Heart left ventricle (tissue), 16 donors: Measurements from ENCODE around the gene ESYT3. TPM values are rescaled to one million over a fixed set of nuclear protein-coding genes. Genes with fewer than 3 reads are reported as not detected.
A peak's percentile ranks its signal among the peaks of the same experiment; 100 is the strongest.

Source experiments
- ATAC-seq, 4 donors: fragments of 200-7000 bp; cut with Tn5 transposase; one replicate each; pipeline ENCODE4 v1.9.1; 2020 to 2022; ENCODE audit warnings: moderate library complexity in 4 of 4, mild to moderate bottlenecking in 3 of 4, moderate number of reproducible peaks in 1 of 4
- DNase-seq, 5 donors: peaks; one replicate each; pipeline ENCODE4 v3.0.0-alpha.2; 2020
- H3K27ac ChIP-seq, 12 donors: fragments of 200-600 bp; sonication (generic) in 4 of 12; one replicate each; pipeline versions ENCODE4 v1.5.0 to v1.8.0; 2016 to 2022; ENCODE audit warnings: mild to moderate bottlenecking in 2 of 12
- H3K27me3 ChIP-seq, 9 donors: fragments of 200-600 bp; sonication (generic) in 2 of 9; one replicate each; pipeline versions ENCODE4 v1.5.1 to v1.8.0; 2016 to 2022; ENCODE audit warnings: mild to moderate bottlenecking in 3 of 9
- H3K36me3 ChIP-seq, 9 donors: fragments of 200-600 bp; sonication (generic) in 2 of 9; one replicate each; pipeline versions ENCODE4 v1.5.0 to v1.8.0; 2018 to 2022; ENCODE audit warnings: mild to moderate bottlenecking in 2 of 9
- H3K4me1 ChIP-seq, 12 donors: fragments of 200-600 bp; sonication (generic) in 4 of 12; one replicate each; pipeline versions ENCODE4 v1.5.0 to v1.8.0; 2016 to 2022; ENCODE audit warnings: mild to moderate bottlenecking in 3 of 12
- H3K4me3 ChIP-seq, 12 donors: fragments of 200-600 bp; sonication (generic) in 4 of 12; one replicate each; pipeline versions ENCODE4 v1.5.0 to v1.8.0; 2017 to 2022; ENCODE audit warnings: mild to moderate bottlenecking in 9 of 12, moderate library complexity in 4 of 12
- H3K9me3 ChIP-seq, 12 donors: fragments of 200-600 bp; sonication (generic) in 4 of 12; one replicate each; pipeline versions ENCODE4 v1.5.0 to v1.8.0; 2016 to 2022; ENCODE audit warnings: mild to moderate bottlenecking in 1 of 12
- CTCF ChIP-seq, 12 donors: fragments of 200-600 bp; sonication (generic) in 4 of 12; IDR thresholded peaks; one replicate each; pipeline versions ENCODE4 v1.5.0 to v1.8.0; 2018 to 2022; ENCODE audit warnings: antibody characterized with exemption in 12 of 12, mild to moderate bottlenecking in 5 of 12
- POLR2A ChIP-seq, 2 donors: fragments of 450-650 bp; IDR thresholded peaks; one replicate each; pipeline ENCODE4 v1.6.1; 2017; ENCODE audit warnings: antibody characterized with exemption in 2 of 2, mild to moderate bottlenecking in 2 of 2, moderate library complexity in 2 of 2
- WGBS, 4 donors: extraction: QIAGEN DNeasy Blood & Tissue Kit in 2 of 4; methylation state at CpG; one replicate each; pipeline versions ENCODE4 v1.1.5 to v1.1.7; 2013 to 2018; 5-methylcytosine and 5-hydroxymethylcytosine counted together
- intact Hi-C, 10 donors: fragments of 100-400 bp; cut with DNase I; formaldehyde crosslinking; loops; one replicate each; pipeline versions ENCODE4 v1.11.1 to v1.14.2; 2022
- polyA plus RNA-seq, 2 donors: library from polyadenylated mRNA; stranded (reverse); fragments of 200-250 nt; gene quantifications; one replicate each; pipeline ENCODE4 v1.2.3, GENCODE V29; 2013
- total RNA-seq, 9 donors: library from RNA; depleted of rRNA in 2 of 9; stranded (reverse); fragments of >200 nt in 2 of 9; fragmentation: NEBNext Ultra II Directional in 3 of 9; extraction: Animal tissue kit (Norgen Biotek cat#: 25700) in 3 of 9; gene quantifications; one replicate each; pipeline versions ENCODE4 v1.1.0 to v1.2.4, GENCODE V29; 2016 to 2023
- donor health status: ischemic (EF 13 %, LVEDD 7.1; RV severe dilation, severe dysfunction).
- donor health status: healthy with polysubstance abuse.
- donor health status: DM: no; HTN: yes; CAD: no.
- donor health status: DM: no; HTN: no; CAD: no.
- donor health status: ischemic (EF 25% LVEDD 6.9; RV normal size, moderate dysfunction).
- donor health status: ischemic (EF 25% LVEDD 5.7; RV mildly dilated, moderate dysfunction).
- donor health status: healthy.
- donor health status: DM: yes; HTN: yes; CAD: no.
- donor health status: ischemic (EF 35%, LVEDD 5.7; RV mildly dilated, moderate dysfunction).
- donor health status: nonischemic (EF 11% LVEDD 7.7; RV severe dilation, severe dysfunction).
- donor health status: DM: yes; HTN: yes; CAD: no.
- donor health status: PGD.
- donor health status: ischemic (EF 29% LVEDD 5.4; RV normal size, mild dysfunction).
- donor health status: nonischemic (EF 23%, LVEDD 6.1; RV moderate dilation, normal function).

The ESYT3 gene
- total and polyA plus RNA-seq, 11 donors = 0.42 to 2.7 (median 1.2) TPM

- Histone ChIP-seq H3K4me1 (peaks cover 0 to 9% (median 0%) of the 10 kb centered on the region in 12 donors), H3K4me3 (no peak overlapping the region), H3K27me3 (no peaks in the 10 kb centered on the region), H3K27ac (no peak overlapping the region), H3K9me3 (no peaks in the 10 kb centered on the region), H3K36me3 (no peaks in the 10 kb centered on the region)
- no peak for TF ChIP-seq CTCF (IDR thresholded peaks at IDR 0.05)
- TF ChIP-seq POLR2A (IDR thresholded peaks at IDR 0.05) = no peak
- WGBS, 4 donors = 63 to 77% (median 73%) methylated on average over 8 of the region's 8 CpGs
- intact Hi-C loops = no loop called here
- ATAC-seq (no peak), DNase-seq (peak in 1 of 5 donors; percentile 40)
Measured at GRCh38 chr3:138460536-138461205, 26.3 kb downstream of the ESYT3 start.

- Histone ChIP-seq H3K27ac (no peak overlapping the region), H3K9me3 (no peaks in the 10 kb centered on the region), H3K4me1 (peaks cover 0 to 9% (median 0%) of the 10 kb centered on the region in 12 donors), H3K36me3 (no peaks in the 10 kb centered on the region), H3K27me3 (no peaks in the 10 kb centered on the region), H3K4me3 (no peak overlapping the region)
- peak in 1 of 5 donors; percentile 43 for DNase-seq
- 78 to 87% (median 82%) methylated on average over 5 of the region's 5 CpGs for WGBS, 4 donors
- TF ChIP-seq POLR2A (IDR thresholded peaks at IDR 0.05) (no peak), CTCF (IDR thresholded peaks at IDR 0.05) (no peak)
- intact Hi-C loops = no loop called here
- ATAC-seq = no peak
Measured at GRCh38 chr3:138461246-138461645, 26.8 kb downstream of the ESYT3 start.

GRCh38 chr3:138461896-138462295 lies 27.5 kb downstream of the ESYT3 start:
- no peak overlapping the region for H3K4me3 ChIP-seq
- 77 to 90% (median 85%) methylated on average over 3 to 4 of the region's 4 CpGs for WGBS, 4 donors
- TF ChIP-seq CTCF (IDR thresholded peaks at IDR 0.05) (no peak), POLR2A (IDR thresholded peaks at IDR 0.05) (no peak)
- peaks cover 0 to 9% (median 0%) of the 10 kb centered on the region in 12 donors for H3K4me1 ChIP-seq
- no peak for ATAC-seq
- no peaks in the 10 kb centered on the region for H3K27me3 ChIP-seq
- H3K27ac ChIP-seq = no peak overlapping the region
- DNase-seq = no peak
- H3K36me3 ChIP-seq = no peaks in the 10 kb centered on the region
- H3K9me3 ChIP-seq = no peaks in the 10 kb centered on the region
- intact Hi-C loops = no loop called here

- WGBS, 4 donors = 73 to 88% (median 78%) methylated on average over 6 of the region's 6 CpGs
- H3K27ac ChIP-seq = no peak overlapping the region
- H3K4me1 ChIP-seq = peaks cover 0 to 9% (median 0%) of the 10 kb centered on the region in 12 donors
- intact Hi-C loops = no loop called here
- DNase-seq (no peak), ATAC-seq (no peak)
- no peaks in the 10 kb centered on the region for H3K9me3 ChIP-seq
- no peaks in the 10 kb centered on the region for H3K36me3 ChIP-seq
- H3K4me3 ChIP-seq = no peak overlapping the region
- H3K27me3 ChIP-seq = no peaks in the 10 kb centered on the region
- TF ChIP-seq CTCF (IDR thresholded peaks at IDR 0.05) (no peak), POLR2A (IDR thresholded peaks at IDR 0.05) (no peak)
Measured at GRCh38 chr3:138463724-138464490, 29.5 kb downstream of the ESYT3 start.
